ENCODE measurements around the gene NEK10.
"Not testable (repeated sequence)": the region's sequence is repeated elsewhere in the genome, so short reads cannot be mapped to it uniquely, and the experiment has no call there.

NEK10 gene

GRCh38 chr3:27333843-27334242 is 35.3 kb downstream of the NEK10 start:
- Histone ChIP-seq H3K27me3 (ENCODE audit: insufficient read depth, low read length) (no peaks in the 10 kb centered on the region), H3K9ac (ENCODE audit: low read length) (no peak overlapping the region), H3K4me3 (ENCODE audit: low read depth, low read length, poor library complexity, severe bottlenecking) (no peak overlapping the region), H3F3A (ENCODE audit: insufficient read depth, low read length) (no peaks in the 10 kb centered on the region), H3K9me2 (ENCODE audit: low read depth, low read length) (no peaks in the 10 kb centered on the region), H3K9me3 (ENCODE audit: low read length) (no peaks in the 10 kb centered on the region), H2AFZ (ENCODE audit: low read length) (no peak overlapping the region), H3K79me2 (ENCODE audit: insufficient read depth, low read length) (no peaks in the 10 kb centered on the region), H3K27ac (ENCODE audit: low read depth, low read length, poor library complexity, severe bottlenecking) (no peak overlapping the region), H3K4me2 (ENCODE audit: low read length) (no peak overlapping the region), H3K36me3 (ENCODE audit: insufficient read depth, low read length) (no peaks in the 10 kb centered on the region), H3K4me1 (ENCODE audit: insufficient read depth, low read length, severe bottlenecking) (no peaks in the 10 kb centered on the region), H4K20me1 (ENCODE audit: insufficient read depth, low read length) (no peaks in the 10 kb centered on the region)
- TF ChIP-seq EZH2 (IDR thresholded peaks at IDR 0.05; ENCODE audit: borderline replicate concordance, low read length) = no peak
- TF ChIP-seq CTCF (IDR thresholded peaks at IDR 0.05; ENCODE audit: low read length) = no peak

DNA sequence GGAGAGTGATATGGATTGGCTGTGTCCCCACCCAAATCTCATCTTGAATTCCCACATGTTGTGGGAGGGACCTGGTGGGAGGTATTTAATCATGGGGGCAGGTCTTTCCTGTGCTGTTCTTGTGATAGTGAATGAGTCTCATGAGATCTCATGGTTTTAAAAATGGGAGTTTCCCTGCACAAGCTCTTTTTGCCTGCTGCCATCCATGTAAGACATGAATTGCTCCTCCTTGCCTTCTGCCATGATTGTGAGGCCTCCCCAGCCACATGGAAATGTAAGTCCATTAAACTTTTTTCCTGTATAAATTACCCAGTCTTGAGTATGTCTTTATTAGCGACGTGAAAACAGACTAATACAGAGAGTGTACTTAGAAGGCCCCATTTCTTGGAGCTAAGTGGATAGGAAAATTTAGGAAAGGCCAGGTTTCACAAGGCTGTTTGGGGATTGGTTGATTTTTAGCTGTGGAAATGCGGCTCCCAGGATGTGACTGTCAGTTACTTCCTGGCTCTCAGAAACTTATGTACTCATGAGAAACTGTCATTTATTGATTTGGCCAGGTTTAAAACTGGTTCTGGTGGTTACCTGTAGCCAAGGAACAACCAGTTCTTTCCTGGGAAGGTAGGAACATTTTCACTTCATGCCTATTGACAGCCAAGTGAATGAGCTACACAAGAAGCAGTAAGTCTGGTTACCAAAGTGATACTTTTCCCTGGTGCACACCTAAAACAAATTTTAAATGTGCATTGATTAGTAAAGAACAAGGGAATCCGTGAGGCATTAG is 40.0 kb downstream of the NEK10 start:
- H3K27me3 ChIP-seq (ENCODE audit: insufficient read depth, low read length); H3K9me3 ChIP-seq (ENCODE audit: low read length); H4K20me1 ChIP-seq (ENCODE audit: insufficient read depth, low read length); H3K4me3 ChIP-seq (ENCODE audit: low read depth, low read length, poor library complexity, severe bottlenecking); H3K9ac ChIP-seq (ENCODE audit: low read length); H3K79me2 ChIP-seq (ENCODE audit: insufficient read depth, low read length); H3K36me3 ChIP-seq (ENCODE audit: insufficient read depth, low read length); H3K27ac ChIP-seq (ENCODE audit: low read depth, low read length, poor library complexity, severe bottlenecking); H3K9me2 ChIP-seq (ENCODE audit: low read depth, low read length); H3K4me2 ChIP-seq (ENCODE audit: low read length); H3F3A ChIP-seq (ENCODE audit: insufficient read depth, low read length); H2AFZ ChIP-seq (ENCODE audit: low read length); H3K4me1 ChIP-seq (ENCODE audit: insufficient read depth, low read length, severe bottlenecking): not testable (repeated sequence)

GRCh38 chr3:27326629-27327545 is 42.3 kb downstream of the NEK10 start:
- no peaks in the 10 kb centered on the region for H3K27me3 ChIP-seq (ENCODE audit: insufficient read depth, low read length)
- H3F3A ChIP-seq (ENCODE audit: insufficient read depth, low read length) = no peaks in the 10 kb centered on the region
- H3K9me2 ChIP-seq (ENCODE audit: low read depth, low read length) = no peaks in the 10 kb centered on the region
- H3K79me2 ChIP-seq (ENCODE audit: insufficient read depth, low read length) = no peaks in the 10 kb centered on the region
- H3K9ac ChIP-seq (ENCODE audit: low read length) = no peak overlapping the region
- H4K20me1 ChIP-seq (ENCODE audit: insufficient read depth, low read length) = no peaks in the 10 kb centered on the region
- TF ChIP-seq EZH2 (IDR thresholded peaks at IDR 0.05; ENCODE audit: borderline replicate concordance, low read length) (no peak), CTCF (IDR thresholded peaks at IDR 0.05; ENCODE audit: low read length) (no peak)
- no peaks in the 10 kb centered on the region for H3K4me1 ChIP-seq (ENCODE audit: insufficient read depth, low read length, severe bottlenecking)
- H2AFZ ChIP-seq (ENCODE audit: low read length) = no peak overlapping the region
- no peaks in the 10 kb centered on the region for H3K36me3 ChIP-seq (ENCODE audit: insufficient read depth, low read length)
- no peak overlapping the region for H3K27ac ChIP-seq (ENCODE audit: low read depth, low read length, poor library complexity, severe bottlenecking)
- H3K9me3 ChIP-seq (ENCODE audit: low read length) = no peaks in the 10 kb centered on the region
- H3K4me3 ChIP-seq (ENCODE audit: low read depth, low read length, poor library complexity, severe bottlenecking) = no peak overlapping the region
- H3K4me2 ChIP-seq (ENCODE audit: low read length) = no peak overlapping the region
